HCT116 (cell line): ENCODE measurements around the gene GNB1L.

Experiments
- CTCF ChIP-seq, 3 experiments: fragments of 200-600 bp in 1 of 3; sonication (generic) in 1 of 3; IDR thresholded peaks in 2 of 3; conservative IDR thresholded peaks in 1 of 3; 2 replicates each; pipeline ENCODE4 v1.5.1; 2012 to 2017; ENCODE audit warnings: low read depth in 2 of 3, low read length in 2 of 3, antibody characterized with exemption in 1 of 3, borderline replicate concordance in 1 of 3, control low read depth in 1 of 3, mild to moderate bottlenecking in 1 of 3, mixed read lengths in 1 of 3, mixed run types in 1 of 3, moderate library complexity in 1 of 3; ENCODE audit not compliant: insufficient read depth in 1 of 3
- EGR1 ChIP-seq: IDR thresholded peaks from 2 replicates; pipeline ENCODE4 v1.6.1; 2012; ENCODE audit warnings: low read depth
- EZH2 ChIP-seq: fragments of 200-600 bp; sonication (generic); IDR thresholded peaks from 2 replicates; pipeline ENCODE4 v1.6.1; 2017; ENCODE audit warnings: antibody characterized with exemption, mixed run types
- JUND ChIP-seq: IDR thresholded peaks from 2 replicates; pipeline ENCODE4 v1.6.1; 2012
- POLR2AphosphoS5 ChIP-seq: IDR thresholded peaks from 2 replicates; pipeline ENCODE4 v1.6.1; 2011; ENCODE audit warnings: mild to moderate bottlenecking, low read depth, low read length, moderate library complexity

GRCh38 chr22:19879246-19879570 is 24.5 kb upstream of the GNB1L start:
- TF ChIP-seq JUND (no peak), CTCF (IDR thresholded peaks at IDR 0.05 in 2 of 3, conservative IDR thresholded peaks at IDR 0.05 in 1 of 3; ENCODE audit: borderline replicate concordance in 1 of 3, insufficient read depth in 1 of 3, low read depth in 2 of 3, low read length in 2 of 3) (no peak), EGR1 (no peak), POLR2AphosphoS5 (no peak), EZH2 (no peak)
